MM.1S (cell line): ENCODE measurements around the gene MUC5B.

Source experiments
- DNase-seq: peaks from one replicate; pipeline ENCODE4 v3.0.0-alpha.2; 2015
- H2AFZ ChIP-seq: fragments of 300-600 bp; sonication (generic); 2 replicates; pipeline ENCODE4 v1.6.0; 2016; ENCODE audit warnings: antibody characterized with exemption, low read length
- H3F3A ChIP-seq: fragments of 300-600 bp; sonication (generic); 2 replicates; pipeline ENCODE4 v1.6.1; 2016; ENCODE audit warnings: mild to moderate bottlenecking, antibody characterized with exemption, low read length, moderate library complexity, mixed read lengths; ENCODE audit not compliant: insufficient read depth
- H3K27ac ChIP-seq: fragments of 300-600 bp; sonication (generic); 2 replicates; pipeline ENCODE4 v1.5.1; 2016; ENCODE audit warnings: mild to moderate bottlenecking, low read length
- H3K27me3 ChIP-seq: fragments of 300-600 bp; sonication (generic); replicated peaks from 2 replicates; pipeline ENCODE4 v1.6.0; 2016; ENCODE audit warnings: low read length; ENCODE audit not compliant: insufficient read depth
- H3K36me3 ChIP-seq: fragments of 300-600 bp; sonication (generic); replicated peaks from 2 replicates; pipeline ENCODE4 v1.6.1; 2016; ENCODE audit warnings: mild to moderate bottlenecking, low read length, mixed read lengths; ENCODE audit not compliant: insufficient read depth
- H3K4me1 ChIP-seq: fragments of 300-600 bp; sonication (generic); 2 replicates; pipeline ENCODE4 v1.6.1; 2016; ENCODE audit warnings: low read length, mixed read lengths
- H3K4me2 ChIP-seq: fragments of 300-600 bp; sonication (generic); 2 replicates; pipeline ENCODE4 v1.6.0; 2016; ENCODE audit warnings: low read depth, low read length
- H3K4me3 ChIP-seq: fragments of 300-600 bp; sonication (generic); 2 replicates; pipeline ENCODE4 v1.5.1; 2016; ENCODE audit warnings: low read length, mixed read lengths
- H3K79me2 ChIP-seq: fragments of 300-600 bp; sonication (generic); 2 replicates; pipeline ENCODE4 v1.6.1; 2016; ENCODE audit warnings: mixed run types, low read length, mixed read lengths
- H3K9ac ChIP-seq: fragments of 300-600 bp; sonication (generic); 2 replicates; pipeline ENCODE4 v1.6.1; 2016; ENCODE audit warnings: low read length, mixed read lengths
- H3K9me2 ChIP-seq: fragments of 300-600 bp; sonication (generic); replicated peaks from 2 replicates; pipeline ENCODE4 v1.6.1; 2016; ENCODE audit warnings: mild to moderate bottlenecking, low read length, mixed read lengths; ENCODE audit not compliant: insufficient read depth
- H3K9me3 ChIP-seq: fragments of 300-600 bp; sonication (generic); replicated peaks from 2 replicates; pipeline ENCODE4 v1.6.1; 2016; ENCODE audit warnings: mild to moderate bottlenecking, low read length, mixed read lengths; ENCODE audit not compliant: insufficient read depth
- H4K20me1 ChIP-seq: fragments of 300-600 bp; sonication (generic); 2 replicates; pipeline ENCODE4 v1.6.1; 2016; ENCODE audit warnings: mild to moderate bottlenecking, low read length, moderate library complexity, mixed read lengths; ENCODE audit not compliant: insufficient read depth
- CTCF ChIP-seq: fragments of 300-600 bp; sonication (generic); IDR thresholded peaks from 2 replicates; pipeline ENCODE4 v1.5.1; 2016; ENCODE audit warnings: antibody characterized with exemption, low read length, mixed read lengths
- EZH2 ChIP-seq: fragments of 300-600 bp; sonication (generic); optimal IDR thresholded peaks from 2 replicates; pipeline ENCODE3; 2017; ENCODE audit warnings: low read depth, mild to moderate bottlenecking, antibody characterized with exemption, low read length, mixed read lengths
- EZH2phosphoT487 ChIP-seq: fragments of 300-600 bp; sonication (generic); IDR thresholded peaks from 2 replicates; pipeline ENCODE4 v1.6.1; 2018; ENCODE audit warnings: antibody characterized with exemption, low read length

MUC5B gene

GRCh38 chr11:1292644-1293618 is 70.1 kb downstream of the MUC5B start:
- TF ChIP-seq EZH2phosphoT487 (no peak), EZH2 (no peak), CTCF (no peak)

GRCh38 chr11:1293619-1294015 is 70.8 kb downstream of the MUC5B start:
- H2AFZ ChIP-seq: no peak overlapping the region
- no peak overlapping the region for H3K4me2 ChIP-seq
- TF ChIP-seq CTCF (peak; percentile 28), EZH2phosphoT487 (no peak), EZH2 (no peak)
- H3K9me2 ChIP-seq: no peaks in the 10 kb centered on the region
- no peak overlapping the region for H3K27ac ChIP-seq
- H3K27me3 ChIP-seq: no peaks in the 10 kb centered on the region
- no peaks in the 10 kb centered on the region for H3F3A ChIP-seq
- H3K9me3 ChIP-seq: no peaks in the 10 kb centered on the region
- no peak for DNase-seq
- no peaks in the 10 kb centered on the region for H3K4me1 ChIP-seq
- H3K36me3 ChIP-seq: no peaks in the 10 kb centered on the region
- H3K79me2 ChIP-seq: peaks cover 29% of the 10 kb centered on the region
- H3K9ac ChIP-seq: no peak overlapping the region
- H3K4me3 ChIP-seq: no peak overlapping the region
- H4K20me1 ChIP-seq: no peaks in the 10 kb centered on the region

More at GRCh38 chr11:1292644-1293618, 70.1 kb downstream of the MUC5B start:
- no peaks in the 10 kb centered on the region for H3K9me3 ChIP-seq
- no peak overlapping the region for H3K9ac ChIP-seq
- no peak overlapping the region for H3K4me2 ChIP-seq
- H3K79me2 ChIP-seq: peaks cover 22% of the 10 kb centered on the region
- H4K20me1 ChIP-seq: no peaks in the 10 kb centered on the region
- no peaks in the 10 kb centered on the region for H3K27me3 ChIP-seq
- no peaks in the 10 kb centered on the region for H3K9me2 ChIP-seq
- H3K4me1 ChIP-seq: no peaks in the 10 kb centered on the region
- DNase-seq: no peak
- H3K36me3 ChIP-seq: no peaks in the 10 kb centered on the region
- no peak overlapping the region for H2AFZ ChIP-seq
- H3K4me3 ChIP-seq: no peak overlapping the region
- H3K27ac ChIP-seq: no peak overlapping the region
- no peaks in the 10 kb centered on the region for H3F3A ChIP-seq

DNA sequence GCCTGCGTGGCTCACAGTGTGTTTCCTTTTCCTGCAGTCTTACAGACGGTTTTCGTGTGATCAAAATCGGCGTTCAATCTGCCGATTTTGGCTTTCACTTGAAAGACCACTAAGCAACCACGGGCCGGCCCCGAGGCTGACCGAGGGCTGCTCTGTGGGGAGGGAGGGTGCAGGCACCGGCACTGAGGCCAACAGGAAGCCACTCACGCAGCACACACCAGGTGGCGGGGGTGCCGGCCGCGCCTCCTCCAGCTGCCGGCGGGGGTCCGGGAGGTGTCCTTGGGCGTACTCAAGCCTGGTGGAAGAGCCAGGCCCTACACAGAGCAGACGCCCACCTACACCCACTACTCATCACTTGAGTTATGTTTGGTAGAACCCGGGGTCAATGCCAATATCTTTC is 72.2 kb downstream of the MUC5B start:
- DNase-seq: no peak
- Histone ChIP-seq H4K20me1 (no peaks in the 10 kb centered on the region), H3K9me2 (no peaks in the 10 kb centered on the region), H3K36me3 (no peaks in the 10 kb centered on the region), H3K4me3 (no peak overlapping the region), H3K9ac (no peak overlapping the region), H3F3A (no peaks in the 10 kb centered on the region), H3K9me3 (no peaks in the 10 kb centered on the region), H3K4me1 (no peaks in the 10 kb centered on the region), H3K27me3 (no peaks in the 10 kb centered on the region), H3K4me2 (no peak overlapping the region), H3K79me2 (peaks cover 43% of the 10 kb centered on the region), H2AFZ (no peak overlapping the region), H3K27ac (no peak overlapping the region)
- no peak for TF ChIP-seq EZH2phosphoT487

DNA sequence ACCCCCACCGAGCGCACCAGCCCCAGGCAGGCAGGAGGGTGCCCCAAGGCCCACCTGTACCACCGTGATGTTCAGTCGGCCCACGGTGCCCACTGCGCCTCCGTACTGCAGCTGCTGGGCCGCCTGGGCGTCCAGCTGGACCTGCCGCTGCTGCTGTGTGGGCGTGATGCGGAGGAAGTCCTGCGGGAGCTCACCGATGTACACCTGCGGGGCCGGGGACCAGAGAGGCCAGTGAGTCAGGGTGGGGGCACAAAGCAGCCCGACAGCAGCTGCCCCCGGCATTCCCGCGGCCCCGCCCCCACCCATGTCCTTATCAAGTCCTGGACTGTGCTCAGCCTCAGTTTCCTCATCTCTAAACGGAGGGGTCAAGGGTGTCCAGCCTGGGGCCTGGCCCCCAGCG is 72.7 kb downstream of the MUC5B start:
- Histone ChIP-seq H3K9me3 (no peaks in the 10 kb centered on the region), H3K9me2 (no peaks in the 10 kb centered on the region), H3K36me3 (no peaks in the 10 kb centered on the region), H2AFZ (no peak overlapping the region), H3K27me3 (no peaks in the 10 kb centered on the region), H3K27ac (no peak overlapping the region), H3K9ac (no peak overlapping the region), H3K79me2 (peaks cover 48% of the 10 kb centered on the region), H3K4me1 (no peaks in the 10 kb centered on the region), H3F3A (no peaks in the 10 kb centered on the region), H4K20me1 (no peaks in the 10 kb centered on the region), H3K4me2 (no peak overlapping the region), H3K4me3 (no peak overlapping the region)
- DNase-seq: no peak
- TF ChIP-seq CTCF (no peak), EZH2 (no peak), EZH2phosphoT487 (no peak)
